CD4-positive, alpha-beta memory T cell (primary cell): Measurements from ENCODE around the gene BNIP5. TPM values are rescaled to one million over a fixed set of nuclear protein-coding genes. Genes with fewer than 3 reads are reported as not detected.

Source experiments
- CTCF ChIA-PET: fragments of 350-600 bp; sonication (Branson Sonifier 250); formaldehyde crosslinking; loops from one replicate; lab custom pipeline; 2021; ENCODE audit warnings: inconsistent platforms; ENCODE audit not compliant: partially characterized antibody; lab: Charles Lee
- POLR2A ChIA-PET: fragments of 350-600 bp; sonication (Branson Sonifier 250); formaldehyde crosslinking; loops from one replicate; lab custom pipeline; 2021; ENCODE audit not compliant: partially characterized antibody; lab: Charles Lee
- DNase-seq, 5 donors: peaks; one replicate each; pipeline versions ENCODE4 v3.0.0 to v3.0.0-alpha.2; 2020 to 2022; ENCODE audit warnings: mixed read lengths in 1 of 5
- H3K27ac ChIP-seq: one replicate; pipeline ENCODE4 v1.7.0; 2013; ENCODE audit warnings: low read depth, low read length
- H3K27me3 ChIP-seq: 2 replicates; pipeline ENCODE4 v1.7.0; 2013; ENCODE audit warnings: mild to moderate bottlenecking, low read length, moderate library complexity; ENCODE audit not compliant: insufficient read depth
- H3K36me3 ChIP-seq: 2 replicates; pipeline ENCODE4 v1.7.0; 2013; ENCODE audit warnings: mild to moderate bottlenecking, low read length, moderate library complexity; ENCODE audit not compliant: insufficient read depth
- H3K4me1 ChIP-seq: 2 replicates; pipeline ENCODE4 v1.7.0; 2013; ENCODE audit warnings: mild to moderate bottlenecking, low read length, moderate library complexity; ENCODE audit not compliant: insufficient read depth
- H3K4me3 ChIP-seq, 2 donors: one replicate each; pipeline ENCODE4 v1.7.0; 2013; ENCODE audit warnings: low read length in 2 of 2, mild to moderate bottlenecking in 1 of 2
- H3K9me3 ChIP-seq, 2 donors: one replicate each; pipeline ENCODE4 v1.7.0; 2013; ENCODE audit warnings: low read length in 2 of 2, control low read depth in 1 of 2; ENCODE audit not compliant: control insufficient read depth in 1 of 2
- H3K27ac Mint-ChIP-seq, 7 donors: one replicate each; pipeline ENCODE4 v1.8.0; 2020 to 2021; ENCODE audit warnings: mixed read lengths in 7 of 7, mild to moderate bottlenecking in 6 of 7, inconsistent platforms in 3 of 7, moderate library complexity in 3 of 7
- H3K27me3 Mint-ChIP-seq, 2 donors: one replicate each; pipeline ENCODE4 v1.8.0; 2020 to 2021; ENCODE audit warnings: mixed read lengths in 2 of 2
- H3K36me3 Mint-ChIP-seq, 2 donors: one replicate each; pipeline ENCODE4 v1.8.0; 2020 to 2021; ENCODE audit warnings: mixed read lengths in 2 of 2, inconsistent platforms in 1 of 2, mild to moderate bottlenecking in 1 of 2
- H3K4me1 Mint-ChIP-seq, 4 donors: one replicate each; pipeline ENCODE4 v1.8.0; 2020 to 2021; ENCODE audit warnings: mixed read lengths in 4 of 4, mild to moderate bottlenecking in 1 of 4
- H3K4me3 Mint-ChIP-seq, 8 donors: one replicate each; pipeline ENCODE4 v1.8.0; 2020 to 2021; ENCODE audit warnings: mixed read lengths in 8 of 8, mild to moderate bottlenecking in 7 of 8, moderate library complexity in 6 of 8, inconsistent platforms in 3 of 8
- H3K9me3 Mint-ChIP-seq, 8 donors: one replicate each; pipeline ENCODE4 v1.8.0; 2020 to 2021; ENCODE audit warnings: mixed read lengths in 8 of 8, mild to moderate bottlenecking in 5 of 8, inconsistent platforms in 3 of 8, moderate library complexity in 1 of 8
- intact Hi-C: fragments of 100-400 bp; cut with micrococcal nuclease; formaldehyde crosslinking; loops from one replicate; pipeline ENCODE4 v1.15.1; 2023
- polyA plus RNA-seq, 2 donors: library from polyadenylated mRNA; unstranded; fragments of 300-500 nt; fragmentation: Illumina TruSeq; gene quantifications; one replicate each; pipeline ENCODE4 v1.2.3, GENCODE V29; 2021
- total RNA-seq, 2 experiments: library from RNA; stranded (reverse); gene quantifications; one replicate each; pipeline ENCODE4 v1.2.3, GENCODE V29; 2021

Gene BNIP5
- total and polyA plus RNA-seq, 4 experiments from 2014 or later, result not detected

DNA sequence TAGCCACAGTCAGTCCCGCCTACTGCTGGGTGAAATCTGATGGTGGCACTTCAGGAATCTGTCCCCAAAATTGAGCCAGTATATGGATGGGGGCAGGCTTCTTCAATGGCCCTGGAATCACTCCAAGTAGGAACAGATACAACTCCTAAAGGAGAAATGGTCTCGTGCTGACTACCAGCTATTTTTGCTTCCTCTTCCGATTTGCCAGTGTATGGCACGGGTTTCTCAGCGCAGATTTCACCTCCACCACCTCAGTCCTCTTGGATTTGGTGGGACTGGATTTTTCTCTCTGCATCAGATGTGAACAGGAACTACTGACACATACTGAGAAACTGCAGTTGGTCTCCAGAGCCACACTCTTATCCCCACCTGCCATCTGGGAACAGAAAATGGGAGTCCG, 39.6 kb downstream of the BNIP5 start:
- Mint-ChIP-seq H3K4me1 (peaks cover 0 to under 1% (median 0%) of the 10 kb centered on the region in 4 donors), H3K36me3 (no peaks in the 10 kb centered on the region), H3K27me3 (peaks cover 5 to 18% of the 10 kb centered on the region in 2 donors), H3K9me3 (no peaks in the 10 kb centered on the region), H3K4me3 (no peak overlapping the region), H3K27ac (no peak overlapping the region)
- CTCF ChIA-PET, result interaction anchor here (1.7 to 1.9 kb wide), 2 partner anchors 9 to 44 kb away, joined by 4 to 8 read pairs; no protein-coding TSS in a partner anchor
- H3K9me3 ChIP-seq, result no peaks in the 10 kb centered on the region
- no peak overlapping the region for H3K4me3 ChIP-seq
- no peak for DNase-seq
- no peaks in the 10 kb centered on the region for H3K4me1 ChIP-seq
- H3K27ac ChIP-seq, result no peak overlapping the region
- no peaks in the 10 kb centered on the region for H3K36me3 ChIP-seq
- H3K27me3 ChIP-seq, result no peaks in the 10 kb centered on the region
- POLR2A ChIA-PET, result no interaction called here
- intact Hi-C loops, result no loop called here

DNA sequence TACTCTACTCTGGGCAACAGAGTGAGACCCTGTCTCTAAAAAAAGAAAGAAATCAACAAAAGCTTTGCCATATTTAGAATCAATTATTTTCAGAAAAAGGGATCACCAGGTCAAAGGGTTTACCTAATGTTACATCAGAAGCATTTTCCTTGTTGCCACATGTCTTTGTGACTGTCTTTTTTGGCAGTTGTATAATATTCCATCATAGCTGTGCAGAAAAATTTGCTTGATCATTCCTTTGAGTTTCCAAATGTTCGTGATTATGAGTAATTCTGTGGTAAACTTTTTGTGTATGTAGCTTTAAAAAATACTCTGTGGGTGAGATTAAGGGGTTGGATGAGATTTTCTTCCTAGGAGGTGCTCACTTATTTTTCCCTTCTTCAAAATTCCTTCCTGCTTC, 40.4 kb downstream of the BNIP5 start:
- H3K4me3 Mint-ChIP-seq, result no peak overlapping the region
- no peaks in the 10 kb centered on the region for H3K36me3 Mint-ChIP-seq
- peaks cover 0 to 1% (median 0%) of the 10 kb centered on the region in 4 donors for H3K4me1 Mint-ChIP-seq
- H3K9me3 Mint-ChIP-seq, result no peaks in the 10 kb centered on the region
- DNase-seq, result no peak
- H3K9me3 ChIP-seq, result no peaks in the 10 kb centered on the region
- no peak overlapping the region for H3K27ac ChIP-seq
- no peaks in the 10 kb centered on the region for H3K27me3 ChIP-seq
- H3K27ac Mint-ChIP-seq, result no peak overlapping the region
- intact Hi-C loops, result no loop called here
- no peaks in the 10 kb centered on the region for H3K36me3 ChIP-seq
- H3K4me1 ChIP-seq, result no peaks in the 10 kb centered on the region
- CTCF ChIA-PET, result interaction anchor here (1.9 kb wide), 1 partner anchor 10 kb away, joined by 8 read pairs; no protein-coding TSS in a partner anchor
- H3K27me3 Mint-ChIP-seq, result peaks cover 5 to 11% of the 10 kb centered on the region in 2 donors
- POLR2A ChIA-PET, result no interaction called here
- H3K4me3 ChIP-seq, result no peak overlapping the region

DNA sequence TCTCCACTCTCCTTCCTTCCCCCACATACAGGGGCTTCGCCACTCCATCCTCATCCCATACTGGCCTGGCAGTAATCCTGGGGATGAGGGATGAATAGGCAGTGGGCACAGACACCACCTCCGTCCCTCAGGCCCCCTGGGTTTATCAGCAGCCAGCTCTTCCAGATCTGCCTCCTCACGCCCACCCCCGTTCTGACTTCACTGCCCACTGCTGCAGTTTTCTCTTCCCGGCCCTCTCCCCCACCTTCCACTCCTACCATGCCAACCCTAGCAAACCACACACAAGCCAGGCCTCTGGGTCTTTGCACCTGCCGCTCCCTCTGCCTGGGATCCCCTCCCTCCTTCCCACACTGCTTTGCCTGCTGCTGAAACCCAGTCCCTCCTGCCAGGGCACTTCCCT, 44.5 kb downstream of the BNIP5 start:
- no peak overlapping the region for H3K27ac ChIP-seq
- peaks cover 9% of the 10 kb centered on the region for H3K4me1 ChIP-seq
- Mint-ChIP-seq H3K36me3 (no peaks in the 10 kb centered on the region), H3K4me1 (peaks cover 7 to 10% (median 8%) of the 10 kb centered on the region in 4 donors), H3K27me3 (no peaks in the 10 kb centered on the region), H3K4me3 (no peak overlapping the region), H3K27ac (no peak overlapping the region), H3K9me3 (no peaks in the 10 kb centered on the region)
- no peaks in the 10 kb centered on the region for H3K36me3 ChIP-seq
- H3K9me3 ChIP-seq, result no peaks in the 10 kb centered on the region
- ChIA-PET POLR2A (no interaction called here), CTCF (no interaction called here)
- H3K4me3 ChIP-seq, result no peak overlapping the region
- H3K27me3 ChIP-seq, result no peaks in the 10 kb centered on the region
- intact Hi-C loops, result no loop called here
- DNase-seq, result no peak

DNA sequence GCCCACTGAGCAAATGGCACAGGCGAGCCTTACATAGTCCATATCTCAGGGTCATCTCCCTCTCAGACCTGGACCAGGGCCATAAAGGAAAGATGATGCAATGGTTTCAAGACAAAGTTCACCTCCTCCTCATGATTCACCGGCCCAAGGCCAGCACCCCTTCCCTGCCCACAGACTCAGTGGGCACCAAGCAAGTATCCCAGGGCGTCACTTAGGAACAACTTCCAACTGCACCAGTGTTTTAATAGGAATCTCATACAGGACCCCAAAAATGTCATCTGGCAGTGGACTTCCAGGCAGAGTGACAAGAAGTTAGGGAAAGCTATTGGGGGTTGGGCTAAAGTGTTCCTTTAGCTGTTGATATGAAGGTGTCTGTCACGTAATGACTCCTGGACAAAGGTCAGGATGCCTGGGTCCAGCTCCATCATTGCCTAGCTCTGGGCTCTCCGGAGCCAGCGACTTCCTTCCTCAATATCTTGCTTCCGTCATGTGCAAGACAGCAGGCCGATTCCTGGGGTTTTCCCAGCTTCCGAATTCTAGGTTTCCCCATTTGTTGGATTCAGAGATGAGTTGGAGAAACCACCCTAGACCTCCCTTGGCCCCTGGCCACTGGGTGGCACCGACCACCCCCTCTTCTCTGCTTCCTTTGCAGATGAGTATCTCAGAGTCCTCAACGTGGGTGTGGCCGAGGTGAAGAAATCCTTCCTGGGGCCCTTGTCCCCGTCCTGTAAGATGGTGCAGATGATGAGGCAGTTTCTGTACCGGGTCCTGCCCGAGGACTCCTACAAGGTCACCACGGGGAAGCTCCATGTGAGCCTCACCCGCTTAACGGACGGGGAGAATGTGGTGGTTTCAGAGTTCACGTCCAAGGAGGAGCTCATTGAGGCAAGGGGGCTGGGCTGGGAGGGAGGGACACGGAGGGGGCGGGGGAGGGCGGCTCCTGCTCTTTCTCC, 45.7 kb downstream of the BNIP5 start:
- no peak for DNase-seq
- H3K27ac Mint-ChIP-seq, result no peak overlapping the region
- no peak overlapping the region for H3K4me3 Mint-ChIP-seq
- peaks cover 7 to 14% (median 9%) of the 10 kb centered on the region in 4 donors for H3K4me1 Mint-ChIP-seq
- peaks cover 11% of the 10 kb centered on the region for H3K4me1 ChIP-seq
- peaks cover under 1% of the 10 kb centered on the region in 2 donors for H3K27me3 Mint-ChIP-seq
- intact Hi-C loops, result no loop called here
- H3K4me3 ChIP-seq, result no peak overlapping the region
- H3K9me3 ChIP-seq, result no peaks in the 10 kb centered on the region
- ChIA-PET POLR2A (no interaction called here), CTCF (interaction anchor here (1.7 kb wide), 1 partner anchor 9 kb away, joined by 5 read pairs; no protein-coding TSS in a partner anchor)
- no peaks in the 10 kb centered on the region for H3K27me3 ChIP-seq
- H3K36me3 ChIP-seq, result no peaks in the 10 kb centered on the region
- no peak overlapping the region for H3K27ac ChIP-seq
- no peaks in the 10 kb centered on the region for H3K9me3 Mint-ChIP-seq
- H3K36me3 Mint-ChIP-seq, result no peaks in the 10 kb centered on the region

DNA sequence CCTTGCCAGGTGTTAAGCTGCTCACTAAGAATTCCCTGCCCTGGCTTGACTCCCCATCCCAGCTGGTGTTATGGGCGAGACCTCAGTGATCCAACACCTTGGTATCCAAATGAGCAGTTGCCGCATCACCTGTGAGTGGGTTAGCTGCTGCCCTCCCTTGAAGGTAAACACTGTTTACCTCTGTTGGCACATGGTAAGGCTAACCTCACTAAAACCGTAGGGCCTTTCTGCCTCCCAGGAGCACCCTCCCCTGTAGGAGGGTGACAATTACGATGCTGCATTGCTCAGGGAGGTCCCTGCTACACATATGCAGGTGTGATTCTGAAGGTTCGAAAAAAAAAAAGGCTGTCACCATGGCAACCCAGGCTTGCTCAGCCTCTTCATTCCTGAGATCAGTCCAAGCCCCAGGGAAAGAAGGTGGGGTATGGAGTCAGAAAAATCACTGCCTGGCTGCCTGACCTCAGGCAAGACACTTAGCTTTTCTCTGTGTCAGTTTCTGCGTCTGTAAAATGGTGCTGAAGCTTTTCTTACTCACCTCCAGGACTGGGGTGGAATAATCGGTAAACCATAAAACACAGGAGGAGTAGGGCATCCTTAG, 47.3 kb downstream of the BNIP5 start:
- intact Hi-C loops, result no loop called here
- no peak for DNase-seq
- H3K9me3 ChIP-seq, result no peaks in the 10 kb centered on the region
- H3K27me3 Mint-ChIP-seq, result peaks cover 10 to 13% of the 10 kb centered on the region in 2 donors
- H3K4me1 ChIP-seq, result peaks cover 11% of the 10 kb centered on the region
- no peak overlapping the region for H3K4me3 ChIP-seq
- POLR2A ChIA-PET, result no interaction called here
- H3K4me1 Mint-ChIP-seq, result peaks cover 7 to 14% (median 10%) of the 10 kb centered on the region in 4 donors
- H3K36me3 ChIP-seq, result no peaks in the 10 kb centered on the region
- no peak overlapping the region for H3K27ac ChIP-seq
- H3K4me3 Mint-ChIP-seq, result no peak overlapping the region
- H3K9me3 Mint-ChIP-seq, result no peaks in the 10 kb centered on the region
- no peaks in the 10 kb centered on the region for H3K36me3 Mint-ChIP-seq
- CTCF ChIA-PET, result interaction anchor here (1.7 kb wide), 1 partner anchor 11 kb away, joined by 5 read pairs; no protein-coding TSS in a partner anchor
- H3K27ac Mint-ChIP-seq, result no peak overlapping the region
- H3K27me3 ChIP-seq, result peaks cover 16% of the 10 kb centered on the region

DNA sequence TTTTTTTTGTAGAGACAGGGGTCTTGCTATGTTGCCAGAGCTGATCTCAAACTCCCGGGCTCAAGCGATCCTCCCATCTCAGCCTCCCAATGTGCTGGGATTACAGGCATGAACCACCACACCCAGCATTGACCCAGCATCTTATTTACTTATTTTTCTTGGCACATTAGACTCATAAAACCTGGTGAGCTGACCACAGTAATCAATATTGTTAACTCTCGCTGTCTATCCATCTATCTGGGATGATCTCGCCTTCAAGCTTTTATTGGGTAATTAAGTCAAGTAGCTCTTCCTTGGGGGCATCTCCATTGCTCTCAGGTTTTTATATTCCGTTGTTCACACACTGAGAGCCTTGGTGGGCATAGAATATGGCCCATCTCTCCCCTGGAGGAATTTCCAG, 49.8 kb downstream of the BNIP5 start:
- peaks cover 11% of the 10 kb centered on the region for H3K4me1 ChIP-seq
- Mint-ChIP-seq H3K4me3 (no peak overlapping the region), H3K9me3 (peaks cover 0 to 3% (median 0%) of the 10 kb centered on the region in 8 donors), H3K27ac (no peak overlapping the region), H3K27me3 (peaks cover 21 to 22% of the 10 kb centered on the region in 2 donors), H3K36me3 (no peaks in the 10 kb centered on the region), H3K4me1 (peaks cover 7 to 14% (median 10%) of the 10 kb centered on the region in 4 donors)
- H3K36me3 ChIP-seq, result no peaks in the 10 kb centered on the region
- H3K27me3 ChIP-seq, result peaks cover 17% of the 10 kb centered on the region
- no peak overlapping the region for H3K4me3 ChIP-seq
- DNase-seq, result no peak
- ChIA-PET POLR2A (no interaction called here), CTCF (interaction anchor here (0.6 to 2.9 kb wide), 4 partner anchors 16 to 528 kb away, joined by 3 to 13 read pairs (median 3); no protein-coding TSS in a partner anchor)
- H3K27ac ChIP-seq, result no peak overlapping the region
- no peaks in the 10 kb centered on the region for H3K9me3 ChIP-seq
- intact Hi-C loops, result no loop called here

- ChIA-PET CTCF (interaction anchor here (2.9 kb wide), 1 partner anchor 17 kb away, joined by 13 read pairs; no protein-coding TSS in a partner anchor), POLR2A (no interaction called here)
- Histone ChIP-seq H3K4me3 (no peak overlapping the region), H3K27me3 (peaks cover 17% of the 10 kb centered on the region), H3K4me1 (peaks cover 11% of the 10 kb centered on the region), H3K9me3 (no peaks in the 10 kb centered on the region), H3K27ac (no peak overlapping the region), H3K36me3 (no peaks in the 10 kb centered on the region)
- H3K36me3 Mint-ChIP-seq, result no peaks in the 10 kb centered on the region
- H3K27ac Mint-ChIP-seq, result no peak overlapping the region
- peaks cover 0 to 3% (median 0%) of the 10 kb centered on the region in 8 donors for H3K9me3 Mint-ChIP-seq
- peaks cover 25 to 28% of the 10 kb centered on the region in 2 donors for H3K27me3 Mint-ChIP-seq
- peaks cover 6 to 14% (median 10%) of the 10 kb centered on the region in 4 donors for H3K4me1 Mint-ChIP-seq
- DNase-seq, result no peak
- H3K4me3 Mint-ChIP-seq, result no peak overlapping the region
- intact Hi-C loops, result no loop called here
Observed at GRCh38 chr6:36285797-36286196, 50.9 kb downstream of the BNIP5 start.
